Vagina (tissue), 2 donors: Measurements from ENCODE around the gene CTNND2.

Experiments
- POLR2A ChIP-seq, 2 donors: fragments of 450-650 bp; IDR thresholded peaks; one replicate each; pipeline ENCODE4 v1.6.1; 2017; ENCODE audit warnings: antibody characterized with exemption in 2 of 2, mild to moderate bottlenecking in 2 of 2, moderate library complexity in 2 of 2
- POLR2AphosphoS5 ChIP-seq, 2 donors: sonication (generic); formaldehyde crosslinking; IDR thresholded peaks; one replicate each; pipeline ENCODE4 v1.9.0; 2017; ENCODE audit warnings: antibody characterized with exemption in 2 of 2, mild to moderate bottlenecking in 2 of 2, low read depth in 1 of 2; ENCODE audit not compliant: insufficient read depth in 1 of 2
- TF ChIP-seq, protein P1 (sequence below), 3 experiments: fragments of 450-650 bp in 2 of 3; fragments of 200-600 bp in 1 of 3; sonication (generic) in 1 of 3; IDR thresholded peaks; one replicate each; pipeline ENCODE4 v1.5.1; 2017 to 2019; ENCODE audit warnings: antibody characterized with exemption in 3 of 3, mild to moderate bottlenecking in 2 of 3, moderate library complexity in 2 of 3

DNA sequence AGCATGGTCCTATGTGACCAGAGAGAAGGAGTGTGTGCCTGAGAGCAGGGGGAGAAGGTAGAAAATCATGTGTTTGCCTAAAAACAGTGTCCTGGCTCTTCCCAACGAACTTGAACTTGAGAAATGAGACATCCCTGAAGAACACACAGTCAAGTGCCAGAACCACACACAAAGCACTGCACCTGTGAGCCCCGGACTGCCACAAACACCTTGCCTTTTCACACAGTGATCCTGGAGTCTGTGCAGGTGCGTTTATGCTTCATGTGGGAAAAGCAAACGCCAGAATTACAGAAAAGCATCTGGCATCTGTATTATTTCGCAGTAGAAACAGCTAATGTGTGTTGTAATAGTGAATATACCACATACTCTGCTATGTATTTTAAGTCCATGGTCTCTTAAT, 9.3 kb downstream of the CTNND2 start:
- TF ChIP-seq, protein P1, sequence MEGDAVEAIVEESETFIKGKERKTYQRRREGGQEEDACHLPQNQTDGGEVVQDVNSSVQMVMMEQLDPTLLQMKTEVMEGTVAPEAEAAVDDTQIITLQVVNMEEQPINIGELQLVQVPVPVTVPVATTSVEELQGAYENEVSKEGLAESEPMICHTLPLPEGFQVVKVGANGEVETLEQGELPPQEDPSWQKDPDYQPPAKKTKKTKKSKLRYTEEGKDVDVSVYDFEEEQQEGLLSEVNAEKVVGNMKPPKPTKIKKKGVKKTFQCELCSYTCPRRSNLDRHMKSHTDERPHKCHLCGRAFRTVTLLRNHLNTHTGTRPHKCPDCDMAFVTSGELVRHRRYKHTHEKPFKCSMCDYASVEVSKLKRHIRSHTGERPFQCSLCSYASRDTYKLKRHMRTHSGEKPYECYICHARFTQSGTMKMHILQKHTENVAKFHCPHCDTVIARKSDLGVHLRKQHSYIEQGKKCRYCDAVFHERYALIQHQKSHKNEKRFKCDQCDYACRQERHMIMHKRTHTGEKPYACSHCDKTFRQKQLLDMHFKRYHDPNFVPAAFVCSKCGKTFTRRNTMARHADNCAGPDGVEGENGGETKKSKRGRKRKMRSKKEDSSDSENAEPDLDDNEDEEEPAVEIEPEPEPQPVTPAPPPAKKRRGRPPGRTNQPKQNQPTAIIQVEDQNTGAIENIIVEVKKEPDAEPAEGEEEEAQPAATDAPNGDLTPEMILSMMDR (IDR thresholded peaks at IDR 0.05): no peak
- no peak for TF ChIP-seq POLR2A (IDR thresholded peaks at IDR 0.05)
- TF ChIP-seq POLR2AphosphoS5 (IDR thresholded peaks at IDR 0.05; ENCODE audit: insufficient read depth in 1 of 2, low read depth in 1 of 2): no peak
